ENCODE results near the gene LRRC8B.

GRCh38 chr1:89574621-89575020 is 50.0 kb downstream of the LRRC8B start:
- no peak for TF ChIP-seq ZFP3 (CRISPR knock-in tag; IDR thresholded peaks at IDR 0.05)
- no peak for TF ChIP-seq CSRNP3 (CRISPR knock-in tag; IDR thresholded peaks at IDR 0.05)
- TF ChIP-seq SNAI2 (CRISPR knock-in tag; IDR thresholded peaks at IDR 0.05) = no peak
- TF ChIP-seq TSHZ2 (CRISPR knock-in tag; IDR thresholded peaks at IDR 0.05) = no peak
- TF ChIP-seq TOX (CRISPR knock-in tag; IDR thresholded peaks at IDR 0.05; ENCODE audit: borderline replicate concordance) = no peak

All from SK-N-SH treated with all-trans-retinoic acid at 6 μM for 48 hours (cell line).